ENCODE measurements around the gene BTLA.
"Not testable (repeated sequence)": the region's sequence is repeated elsewhere in the genome, so short reads cannot be mapped to it uniquely, and the experiment has no call there.

The BTLA gene

DNA sequence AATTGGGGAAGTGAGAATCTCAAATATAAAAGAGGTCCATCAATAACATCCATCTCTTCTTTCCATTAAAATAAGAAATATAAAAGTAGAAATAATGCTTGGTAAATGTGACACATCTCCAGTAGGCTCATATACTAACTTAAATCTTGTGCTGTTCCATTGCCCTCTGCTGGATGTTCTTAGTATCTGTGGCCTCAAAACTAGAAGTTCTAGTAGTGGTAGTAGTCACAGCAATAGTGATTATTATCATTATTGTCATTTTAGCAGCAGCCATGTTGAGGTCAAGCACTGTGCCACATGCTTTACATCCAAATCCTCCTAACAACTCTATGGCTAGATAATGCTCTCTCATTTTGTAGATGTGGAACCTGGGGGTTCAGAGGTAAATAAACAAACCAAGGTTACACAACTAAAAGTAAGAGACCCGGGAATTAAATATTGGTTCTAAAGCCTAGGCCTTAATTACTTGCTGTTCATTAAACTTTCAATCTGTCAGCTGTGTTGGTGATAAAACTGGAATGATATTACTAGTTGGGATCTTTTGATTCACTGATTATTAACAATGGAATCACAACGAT is 20.2 kb upstream of the BTLA start:
- no peak overlapping the region for H3K4me3 ChIP-seq (ENCODE audit: control insufficient read depth, low read depth, low read length)
- peak; percentile 27 for DNase-seq (ENCODE audit: low read depth)
- peak; percentile 74 for TF ChIP-seq CTCF (IDR thresholded peaks at IDR 0.05; ENCODE audit: control insufficient read depth, insufficient read depth, low read depth, low read length, missing control alignments)

GRCh38 chr3:112518970-112519369 is 19.7 kb upstream of the BTLA start:
- DNase-seq (ENCODE audit: low read depth); H3K4me3 ChIP-seq (ENCODE audit: control insufficient read depth, low read depth, low read length): not testable (repeated sequence)

DNA sequence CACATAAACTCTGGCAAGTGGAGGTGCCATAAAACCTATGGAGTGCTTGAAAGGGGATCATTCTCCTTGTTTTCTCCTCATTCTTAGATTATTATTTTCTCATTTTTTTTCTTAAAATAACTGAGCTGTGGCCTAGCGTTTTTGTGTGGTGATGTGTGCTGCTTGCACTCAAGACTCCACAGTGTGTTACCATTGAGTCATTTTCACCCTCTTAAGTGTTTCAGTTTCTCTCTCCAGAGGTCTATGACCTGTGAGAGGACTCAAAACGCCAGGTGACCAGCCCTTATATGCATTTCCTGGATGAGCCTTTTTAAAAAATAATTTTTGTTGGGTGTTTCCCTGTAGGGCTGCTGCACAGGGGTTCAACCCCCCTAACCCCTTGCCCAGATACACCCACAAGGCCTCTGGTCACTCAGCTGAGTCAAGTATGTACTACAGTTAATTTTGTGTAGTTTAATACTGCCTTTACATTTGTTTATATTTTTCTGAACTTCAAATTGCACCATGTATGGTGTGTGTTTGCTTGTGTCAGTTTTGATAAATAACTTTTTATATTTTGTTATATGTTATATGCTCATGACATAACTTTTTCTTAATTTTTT is 15.4 kb upstream of the BTLA start:
- no peak overlapping the region for H3K4me3 ChIP-seq (ENCODE audit: control insufficient read depth, low read depth, low read length)
- TF ChIP-seq CTCF (IDR thresholded peaks at IDR 0.05; ENCODE audit: control insufficient read depth, insufficient read depth, low read depth, low read length, missing control alignments): no peak
- DNase-seq (ENCODE audit: low read depth): no peak

GRCh38 chr3:112512320-112512719 is 13.0 kb upstream of the BTLA start:
- TF ChIP-seq CTCF (IDR thresholded peaks at IDR 0.05; ENCODE audit: control insufficient read depth, insufficient read depth, low read depth, low read length, missing control alignments): no peak
- no peak overlapping the region for H3K4me3 ChIP-seq (ENCODE audit: control insufficient read depth, low read depth, low read length)

DNA sequence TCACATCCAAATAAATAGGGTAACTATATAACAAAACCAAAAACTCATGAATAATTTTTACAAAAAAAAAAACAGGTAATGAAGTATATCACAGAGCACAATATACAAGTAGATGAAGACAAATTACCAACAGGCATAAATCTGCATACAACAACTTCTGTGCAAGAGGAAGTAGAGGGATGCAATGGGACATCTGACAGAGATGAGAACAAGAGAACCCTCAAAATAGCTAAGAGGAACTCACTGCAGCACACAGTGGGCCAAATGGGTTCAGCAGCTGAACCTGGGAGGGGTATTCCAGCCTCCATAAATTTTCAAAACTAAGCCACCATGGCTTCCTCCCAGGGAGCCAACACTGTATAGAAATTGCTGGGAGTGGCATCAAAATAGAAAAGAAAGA is 9.6 kb upstream of the BTLA start:
- no peak for DNase-seq (ENCODE audit: low read depth)
- H3K4me3 ChIP-seq (ENCODE audit: control insufficient read depth, low read depth, low read length): no peak overlapping the region
- no peak for TF ChIP-seq CTCF (IDR thresholded peaks at IDR 0.05; ENCODE audit: control insufficient read depth, insufficient read depth, low read depth, low read length, missing control alignments)

More at GRCh38 chr3:112512320-112512719, 13.0 kb upstream of the BTLA start:
- no peak for DNase-seq (ENCODE audit: low read depth)

GRCh38 chr3:112508261-112508660 is 9.0 kb upstream of the BTLA start:
- DNase-seq (ENCODE audit: low read depth): no peak
- no peak overlapping the region for H3K4me3 ChIP-seq (ENCODE audit: control insufficient read depth, low read depth, low read length)

More at GRCh38 chr3:112508261-112508660, 9.0 kb upstream of the BTLA start:
- TF ChIP-seq CTCF (IDR thresholded peaks at IDR 0.05; ENCODE audit: control insufficient read depth, insufficient read depth, low read depth, low read length, missing control alignments): no peak

All from AG09309 (cell line).